HepG2 (cell line): Measurements from ENCODE around the gene TMEM187. TPM values are rescaled to one million over a fixed set of nuclear protein-coding genes. Genes with fewer than 3 reads are reported as not detected.

Experiments
- ARHGAP35 ChIP-seq: sonication (generic); formaldehyde crosslinking; IDR thresholded peaks from 2 replicates; pipeline ENCODE4 v1.9.0; 2022; ENCODE audit warnings: mild to moderate bottlenecking, inconsistent platforms, moderate library complexity, missing genetic modification reagents, borderline replicate concordance
- ARID2 ChIP-seq: sonication (generic); formaldehyde crosslinking; IDR thresholded peaks from 2 replicates; pipeline ENCODE4 v1.8.1; 2022; ENCODE audit warnings: mild to moderate bottlenecking, missing genetic modification reagents, borderline replicate concordance
- ARID3A ChIP-seq: IDR thresholded peaks from 2 replicates; pipeline ENCODE4 v1.6.1; 2012; ENCODE audit warnings: low read depth, low read length, improper control_type of control experiment
- JARID2 ChIP-seq: sonication (generic); formaldehyde crosslinking; IDR thresholded peaks from 2 replicates; pipeline ENCODE4 v1.8.1; 2023; ENCODE audit warnings: missing genetic modification reagents, inconsistent platforms; ENCODE audit not compliant: insufficient replicate concordance
- NFKB2 ChIP-seq: sonication (generic); formaldehyde crosslinking; IDR thresholded peaks from 2 replicates; pipeline ENCODE4 v1.4.0; 2020; ENCODE audit warnings: missing genetic modification reagents, borderline replicate concordance
- THAP8 ChIP-seq: sonication (generic); formaldehyde crosslinking; IDR thresholded peaks from 2 replicates; pipeline ENCODE4 v1.5.1; 2020; ENCODE audit warnings: missing genetic modification reagents, mild to moderate bottlenecking, borderline replicate concordance
- TOE1 ChIP-seq: sonication (generic); formaldehyde crosslinking; IDR thresholded peaks from 2 replicates; pipeline ENCODE4 v1.4.0; 2020; ENCODE audit warnings: mild to moderate bottlenecking, missing genetic modification reagents
- ZBTB26 ChIP-seq: IDR thresholded peaks from 2 replicates; pipeline ENCODE4 v1.6.1; 2016; ENCODE audit warnings: missing compliant biosample characterization, missing genetic modification reagents, borderline replicate concordance
- ZNF407 ChIP-seq: sonication (generic); formaldehyde crosslinking; IDR thresholded peaks from one replicate; pipeline ENCODE4 v1.5.1; 2020; ENCODE audit warnings: mild to moderate bottlenecking, missing genetic modification reagents; ENCODE audit errors: not compliant biosample characterization
- ZNF549 ChIP-seq: sonication (generic); formaldehyde crosslinking; IDR thresholded peaks from 2 replicates; pipeline ENCODE4 v1.5.0; 2020; ENCODE audit warnings: missing genetic modification reagents
- ZNF772 ChIP-seq: sonication (generic); formaldehyde crosslinking; IDR thresholded peaks from 2 replicates; pipeline ENCODE4 v1.5.0; 2020; ENCODE audit warnings: mild to moderate bottlenecking, missing genetic modification reagents
- ZNF781 ChIP-seq: sonication (generic); formaldehyde crosslinking; IDR thresholded peaks from 2 replicates; pipeline ENCODE4 v1.5.1; 2020; ENCODE audit warnings: borderline replicate concordance, mild to moderate bottlenecking, missing genetic modification reagents; ENCODE audit errors: not compliant biosample characterization
- polyA plus RNA-seq, 8 experiments: library from polyadenylated mRNA; depleted of rRNA in 3 of 8; stranded (reverse) in 7 of 8; unstranded in 1 of 8; fragments of >200 nt; fragmentation: Illumina TruSeq in 4 of 8; extraction: Trizol in 4 of 8; gene quantifications; 2 replicates each; pipeline versions ENCODE4 v1.2.1 to v1.2.3, GENCODE V29; 2011 to 2016; ENCODE audit warnings: low read depth in 4 of 8, missing spikeins in 1 of 8, mixed read lengths in 1 of 8; ENCODE audit not compliant: insufficient read depth in 1 of 8
- total RNA-seq, 5 experiments: library from RNA; depleted of rRNA; stranded (reverse); fragments of >200 nt; fragmentation: Illumina TruSeq; extraction: Trizol; gene quantifications; 2 replicates each; pipeline ENCODE4 v1.2.3, GENCODE V29; 2016; ENCODE audit warnings: low read depth in 1 of 5

Gene TMEM187
- total and polyA plus RNA-seq, 2 of the 13 experiments (the other 11 are each of a cell fraction or from before 2014, with no cell fraction given), result 2.2 to 6.2 TPM

GRCh38 chrX:153973127-153974002, 811 bp downstream of the TMEM187 start (continued):
- TF ChIP-seq ZBTB26 (CRISPR knock-in tag), result no peak
- TF ChIP-seq ZNF407 (CRISPR knock-in tag), result no peak
- TF ChIP-seq ZNF772 (CRISPR knock-in tag), result no peak
- TF ChIP-seq NFKB2 (CRISPR knock-in tag), result no peak
- no peak for TF ChIP-seq ZNF781
- TF ChIP-seq TOE1 (CRISPR knock-in tag), result no peak
- TF ChIP-seq JARID2 (CRISPR knock-in tag), result no peak
- TF ChIP-seq THAP8 (CRISPR knock-in tag), result no peak
- no peak for TF ChIP-seq ZNF549
- TF ChIP-seq ARHGAP35, result no peak
- TF ChIP-seq ARID2 (CRISPR knock-in tag), result no peak
- TF ChIP-seq ARID3A, result no peak
